Epithelial cell of proximal tubule (primary cell): ENCODE data around the gene SDHA. TPM values are rescaled to one million over a fixed set of nuclear protein-coding genes. Genes with fewer than 3 reads are reported as not detected.
"Not testable (repeated sequence)": the region's sequence is repeated elsewhere in the genome, so short reads cannot be mapped to it uniquely, and the experiment has no call there.

Experiments used
- DNase-seq: peaks from one replicate; pipeline ENCODE4 v3.0.0-alpha.2; 2011; ENCODE audit warnings: low read depth
- H3K4me3 ChIP-seq: 2 replicates; pipeline ENCODE4 v1.5.1; 2011; ENCODE audit warnings: low read depth, mild to moderate bottlenecking, low read length
- CTCF ChIP-seq: conservative IDR thresholded peaks from 2 replicates; pipeline ENCODE4 v1.5.1; 2012; ENCODE audit warnings: low read depth, mild to moderate bottlenecking, low read length
- total RNA-seq: library from RNA; depleted of rRNA; stranded (reverse); fragments of >200 nt; gene quantifications from 2 replicates; pipeline ENCODE4 v1.2.3, GENCODE V29; 2015

SDHA gene
- total RNA-seq, 1 donor from 2014 or later, result 103 TPM

GRCh38 chr5:208449-209114 lies 9.5 kb upstream of the SDHA start:
- H3K4me3 ChIP-seq, result no peak overlapping the region
- no peak for DNase-seq
- TF ChIP-seq CTCF, result no peak

- no peak for DNase-seq
- no peak for TF ChIP-seq CTCF
- H3K4me3 ChIP-seq, result no peak overlapping the region
Observed at GRCh38 chr5:213803-214395, 4.2 kb upstream of the SDHA start.

- not testable (repeated sequence) for DNase-seq
- peak overlapping the region; percentile 26 for H3K4me3 ChIP-seq
Observed at GRCh38 chr5:215256-215655, 2.9 kb upstream of the SDHA start.

- not testable (repeated sequence) for DNase-seq, H3K4me3 ChIP-seq
Observed at GRCh38 chr5:216076-216475, 2.0 kb upstream of the SDHA start.

- DNase-seq, result no peak
- TF ChIP-seq CTCF, result no peak
Observed at GRCh38 chr5:218457-219291, 554 bp downstream of the SDHA start.

GRCh38 chr5:219460-219863 lies 1.3 kb downstream of the SDHA start:
- DNase-seq, result no peak
- TF ChIP-seq CTCF, result no peak
- peak overlapping the region; percentile 97 for H3K4me3 ChIP-seq

More at GRCh38 chr5:218457-219291, 554 bp downstream of the SDHA start:
- peak overlapping the region; percentile 97 for H3K4me3 ChIP-seq

- peak overlapping the region; percentile 97 for H3K4me3 ChIP-seq
- no peak for DNase-seq
Observed at GRCh38 chr5:219991-220390, 1.9 kb downstream of the SDHA start.

GRCh38 chr5:222951-223715 lies 5.0 kb downstream of the SDHA start:
- H3K4me3 ChIP-seq, DNase-seq: not testable (repeated sequence)

More at GRCh38 chr5:219991-220390, 1.9 kb downstream of the SDHA start:
- no peak for TF ChIP-seq CTCF
